ENCODE results near the gene R3HDM2.
A peak's percentile ranks its signal among the peaks of the same experiment; 100 is the strongest.

Gene R3HDM2

DNA sequence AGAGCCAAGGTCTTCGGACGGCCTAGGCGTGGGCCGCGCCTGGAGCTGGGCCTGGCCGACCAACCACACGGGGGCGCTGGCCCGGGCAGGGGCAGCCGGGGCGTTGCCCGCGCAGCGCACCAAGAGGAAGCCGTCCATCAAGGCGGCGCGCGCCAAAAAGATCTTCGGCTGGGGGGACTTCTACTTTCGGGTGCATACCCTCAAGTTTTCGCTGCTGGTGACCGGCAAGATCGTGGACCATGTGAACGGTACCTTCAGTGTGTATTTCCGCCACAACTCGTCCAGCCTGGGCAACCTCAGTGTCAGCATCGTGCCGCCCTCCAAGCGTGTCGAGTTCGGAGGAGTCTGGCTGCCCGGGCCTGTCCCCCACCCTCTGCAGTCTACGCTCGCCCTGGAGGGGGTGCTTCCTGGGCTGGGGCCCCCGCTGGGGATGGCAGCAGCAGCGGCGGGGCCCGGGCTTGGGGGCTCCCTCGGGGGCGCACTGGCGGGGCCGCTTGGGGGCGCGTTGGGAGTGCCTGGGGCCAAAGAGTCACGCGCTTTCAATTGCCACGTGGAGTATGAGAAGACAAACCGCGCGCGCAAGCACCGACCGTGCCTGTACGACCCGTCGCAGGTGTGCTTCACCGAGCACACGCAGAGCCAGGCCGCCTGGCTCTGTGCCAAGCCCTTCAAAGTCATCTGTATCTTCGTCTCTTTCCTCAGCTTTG, 205.7 kb downstream of the R3HDM2 start:
- DNase-seq: peak; percentile 57 to 71

DNA sequence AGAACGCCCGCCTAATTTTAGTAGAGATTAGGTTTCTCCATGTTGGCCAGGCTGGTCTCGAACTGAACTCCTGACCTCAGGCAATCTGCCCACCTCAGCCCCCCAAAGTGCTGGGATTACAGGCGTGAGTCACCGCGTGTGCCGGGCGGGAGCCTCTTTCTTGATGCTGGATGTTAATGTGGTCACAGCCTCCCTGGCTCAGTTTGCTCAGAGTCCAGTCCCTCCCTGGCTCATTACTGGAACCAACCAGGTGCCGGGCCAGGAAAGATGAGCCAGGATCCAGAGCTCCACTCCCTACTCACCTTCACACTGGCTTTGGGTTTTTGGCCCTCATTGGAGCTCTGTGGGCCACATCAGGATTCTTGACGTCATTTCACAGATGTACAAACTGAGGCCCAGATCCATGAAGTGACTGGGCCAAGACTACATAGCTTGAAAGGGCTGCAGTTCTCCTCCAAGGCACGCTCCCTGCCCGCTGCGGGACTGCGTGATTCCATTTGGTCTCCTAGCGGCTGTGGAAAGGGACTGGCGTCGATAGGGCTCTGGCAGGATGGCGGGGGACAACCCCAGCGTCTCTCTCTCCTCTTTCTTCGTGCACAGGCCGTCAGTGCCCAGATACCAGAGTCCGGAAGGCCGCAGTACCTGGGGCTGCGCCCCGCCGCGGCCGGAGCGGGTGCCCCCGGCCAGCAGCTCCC, 206.4 kb downstream of the R3HDM2 start:
- DNase-seq: no peak

DNA sequence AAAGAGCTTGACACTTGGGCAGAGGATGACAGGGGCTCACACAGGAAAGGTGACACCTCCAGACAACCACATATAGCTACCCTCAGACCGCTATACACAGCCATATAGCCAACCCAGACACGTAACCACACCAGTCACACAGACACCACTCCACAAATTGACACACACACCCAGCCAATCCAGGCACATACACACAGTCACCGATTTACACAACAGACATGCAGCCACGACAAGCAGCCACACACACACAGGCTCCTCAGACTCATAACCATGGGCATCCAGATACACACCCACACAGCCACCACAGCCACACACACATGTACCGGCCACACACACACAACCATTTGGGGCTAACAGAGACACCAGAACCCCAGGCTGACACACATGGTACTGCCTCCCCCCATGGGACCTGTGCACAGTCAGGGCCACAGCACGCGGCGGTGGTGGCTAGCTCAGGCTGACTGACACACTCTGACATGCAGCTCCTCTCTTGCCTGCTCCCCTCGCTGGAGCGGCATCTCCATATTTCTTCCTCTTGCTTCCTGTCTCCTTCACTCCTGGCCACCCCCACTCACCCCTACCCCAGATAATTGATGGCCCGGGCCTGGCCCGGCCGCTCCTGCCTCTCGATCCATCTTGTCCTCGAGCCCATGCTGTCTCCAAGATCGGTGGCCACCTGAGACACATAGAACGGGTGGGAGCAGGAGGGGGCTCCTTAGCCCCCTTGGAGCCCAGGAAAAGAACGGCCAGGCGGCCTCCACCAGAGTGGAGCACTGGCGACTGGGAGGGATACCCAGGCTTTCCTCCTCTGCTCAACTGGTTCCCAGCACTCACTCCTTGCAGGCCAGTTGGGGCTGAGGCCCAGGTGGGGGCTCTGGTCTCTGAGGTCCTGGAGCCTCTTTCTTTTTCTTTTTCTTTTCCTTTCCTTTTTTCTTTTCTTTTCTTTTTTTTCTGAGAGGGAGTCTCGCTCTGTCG, 207.4 kb downstream of the R3HDM2 start:
- no peak for DNase-seq

- no peak for DNase-seq
Observed at GRCh38 chr12:57222286-57223190, 208.3 kb downstream of the R3HDM2 start.

GRCh38 chr12:57221169-57221917, 209.5 kb downstream of the R3HDM2 start:
- DNase-seq: no peak

GRCh38 chr12:57220770-57221168, 210.1 kb downstream of the R3HDM2 start:
- no peak for DNase-seq

DNA sequence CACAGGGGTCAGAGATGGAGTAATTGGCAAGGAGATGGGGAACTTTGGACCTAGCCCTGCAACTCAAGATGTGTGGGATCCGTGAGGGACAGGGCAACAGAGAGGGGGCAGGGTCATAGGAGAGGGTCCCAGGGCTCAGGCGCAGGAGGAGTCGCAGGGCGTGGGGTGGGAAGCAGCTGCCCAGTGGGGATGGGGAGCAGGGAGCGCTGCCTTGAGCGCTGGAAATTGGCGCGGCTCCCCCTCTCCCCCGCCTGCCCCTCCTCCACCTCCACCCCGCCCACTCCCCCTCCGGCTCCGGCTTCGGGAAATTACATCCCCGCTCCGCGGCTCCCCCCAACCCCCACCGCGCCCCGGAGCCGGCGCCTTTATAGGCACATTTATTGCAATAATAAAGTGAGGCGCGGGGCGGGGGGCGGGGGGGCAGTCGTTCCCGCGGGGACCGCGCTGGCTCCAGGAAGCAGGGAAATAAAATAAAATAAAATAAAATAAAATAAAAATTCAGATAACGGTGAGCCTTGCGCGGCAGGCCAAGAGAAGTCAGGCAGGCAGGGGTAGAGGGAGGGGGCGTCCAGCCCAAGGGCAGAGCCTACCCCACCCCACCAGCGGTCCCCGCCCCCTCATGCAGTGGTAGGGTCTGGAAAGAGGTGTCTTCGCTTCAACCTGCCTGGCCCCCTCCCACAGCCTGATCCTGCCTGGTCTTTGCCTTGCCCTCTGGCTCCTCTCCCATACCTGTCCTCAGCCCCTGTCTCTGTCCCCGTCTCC, 210.7 kb downstream of the R3HDM2 start:
- no peak for DNase-seq

DNA sequence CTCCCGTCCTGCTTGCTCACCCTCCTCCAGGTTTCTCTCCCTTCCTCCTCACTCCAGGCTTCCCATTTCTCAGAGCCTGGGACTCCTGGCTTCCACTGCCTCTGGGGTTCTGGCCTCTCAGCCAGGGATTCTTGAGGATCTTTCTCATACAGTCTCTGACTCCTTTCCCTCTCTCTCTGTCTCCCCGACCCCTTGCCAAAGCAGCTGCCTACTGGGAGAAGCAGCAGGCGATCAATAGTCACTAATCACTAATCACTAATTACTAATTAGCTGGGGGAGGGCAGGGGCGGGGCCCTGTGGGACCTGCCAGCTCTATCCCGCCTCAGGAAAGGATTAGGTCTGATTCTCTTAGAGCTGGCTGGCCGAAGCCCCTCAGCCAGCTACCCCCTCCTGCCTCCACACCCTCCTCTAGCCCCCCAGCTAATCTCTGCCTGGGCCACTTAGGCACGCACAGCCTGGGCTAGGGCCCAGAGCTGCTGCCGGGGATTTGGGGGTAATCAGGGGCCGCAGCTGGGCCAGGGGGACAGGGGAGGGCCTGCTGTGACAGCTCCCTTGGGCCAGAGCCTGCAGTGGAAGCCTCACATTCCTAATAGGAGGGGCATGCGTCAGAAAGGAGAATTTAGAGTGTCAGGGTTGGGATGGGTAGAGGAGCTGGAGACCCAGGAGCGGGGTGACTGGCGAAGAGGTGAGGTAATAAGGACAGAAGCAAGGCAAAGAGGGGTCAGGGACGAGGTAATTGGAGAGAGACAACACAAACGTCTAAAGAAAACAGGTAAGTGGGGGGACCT, 211.4 kb downstream of the R3HDM2 start:
- DNase-seq: no peak

DNA sequence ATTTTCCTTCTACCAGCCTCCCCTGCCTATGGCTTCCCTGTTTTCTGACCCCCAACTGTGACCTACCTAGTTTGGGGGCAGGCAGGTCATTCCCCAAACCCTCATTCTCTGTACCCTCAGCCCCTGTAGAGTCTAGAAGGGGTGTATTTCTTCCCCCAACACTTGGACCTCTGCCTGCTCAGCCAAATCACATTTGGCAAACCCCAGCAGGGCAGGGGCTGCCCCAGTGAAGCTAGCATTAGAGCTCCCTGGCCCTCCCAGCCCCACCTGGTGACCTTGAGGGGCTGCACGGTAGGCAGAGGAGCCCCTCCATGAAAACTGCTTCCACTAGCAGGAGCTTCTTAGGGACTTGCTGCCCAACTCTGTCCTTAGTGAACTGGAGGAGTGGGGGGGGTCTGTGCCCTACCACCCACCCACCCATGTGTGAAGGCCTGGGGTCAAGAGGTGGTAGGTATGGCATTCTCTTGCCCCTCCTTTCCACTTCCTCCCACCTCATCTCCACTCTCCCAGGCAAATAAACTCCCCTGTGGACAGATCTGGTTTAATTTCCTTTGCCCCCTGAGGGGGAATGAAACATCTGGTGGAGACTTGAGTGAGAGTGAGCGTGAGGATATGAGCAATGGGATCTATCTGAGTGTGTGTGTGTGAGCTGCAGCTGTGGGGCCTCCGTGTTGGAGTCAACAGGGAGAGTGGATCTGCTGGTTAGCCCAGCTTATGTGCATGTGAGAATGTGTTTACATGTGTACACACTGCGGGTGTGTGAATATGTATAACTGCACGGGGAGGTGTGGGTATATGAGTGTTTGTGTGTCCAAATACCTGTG, 212.6 kb downstream of the R3HDM2 start:
- no peak for DNase-seq

- DNase-seq: no peak
Observed at GRCh38 chr12:57216921-57217879, 213.6 kb downstream of the R3HDM2 start.

DNA sequence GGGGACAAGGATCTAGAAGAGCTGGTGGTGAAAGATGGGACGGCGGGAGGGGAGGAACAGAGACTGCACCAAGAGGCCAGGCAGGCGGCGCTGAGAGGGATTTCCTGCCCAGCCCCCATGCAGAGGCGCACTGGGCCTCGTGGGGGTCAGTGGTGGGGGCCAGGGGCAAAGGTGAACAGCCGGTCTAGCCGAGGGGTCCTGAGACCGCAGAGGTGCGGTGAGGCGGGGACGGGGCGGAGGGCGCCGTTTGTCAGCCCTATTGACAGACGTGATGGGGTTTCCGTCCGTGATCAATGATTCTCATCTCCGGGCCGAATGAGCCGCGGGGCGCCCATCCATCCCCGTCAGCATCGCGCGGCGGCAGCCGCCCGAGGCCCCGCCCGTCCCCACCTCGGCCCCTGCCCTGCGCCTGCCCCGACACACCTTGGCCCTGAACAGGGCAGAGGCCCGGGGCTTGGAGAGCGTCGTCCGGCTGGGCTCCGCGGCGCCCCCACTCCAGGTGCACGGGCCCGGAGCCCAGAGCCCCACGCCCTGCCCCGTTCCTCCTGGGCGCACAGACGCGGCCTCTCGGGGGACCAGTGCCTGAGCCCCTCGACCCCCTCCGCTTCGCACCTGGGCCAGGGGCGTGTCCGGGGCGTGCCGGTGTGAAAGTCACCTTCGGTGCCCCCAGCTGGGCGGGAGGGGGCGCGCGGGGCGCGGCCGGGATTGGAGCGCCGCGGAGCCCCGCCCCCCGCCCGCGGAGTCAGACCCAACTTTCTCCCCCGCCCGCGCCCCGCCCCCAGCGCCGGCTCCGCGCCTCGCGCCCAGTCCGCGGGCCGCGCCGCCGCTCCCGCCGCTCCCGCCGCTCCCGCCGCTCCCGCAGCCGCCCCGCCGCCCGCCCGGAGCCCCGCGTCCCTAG, 214.6 kb downstream of the R3HDM2 start, which contains the start of gene NXPH4:
Gene NXPH4 (plus strand): TSS at position 781 of the 898 bp plus-strand sequence. CDS start 176 bp downstream, outside the sequence.
- no peak for DNase-seq

DNA sequence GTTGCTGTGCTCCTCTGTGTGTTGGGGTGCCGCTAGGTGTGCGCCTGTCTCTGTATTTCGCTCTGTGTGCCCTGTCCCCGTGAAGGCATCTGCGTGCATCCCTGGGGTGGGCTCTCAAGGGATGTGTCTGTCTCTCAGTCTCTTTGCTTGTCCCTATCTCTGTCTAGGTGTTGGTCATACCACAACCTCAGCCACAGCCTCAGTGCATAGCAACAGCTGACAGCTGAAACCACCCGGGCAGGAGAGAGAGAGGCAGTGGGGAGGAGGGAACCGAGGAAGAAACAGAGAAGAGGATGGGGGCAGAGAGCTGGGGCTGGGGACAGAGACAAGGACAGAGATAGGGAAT, 215.2 kb downstream of the R3HDM2 start:
- no peak for DNase-seq

DNA sequence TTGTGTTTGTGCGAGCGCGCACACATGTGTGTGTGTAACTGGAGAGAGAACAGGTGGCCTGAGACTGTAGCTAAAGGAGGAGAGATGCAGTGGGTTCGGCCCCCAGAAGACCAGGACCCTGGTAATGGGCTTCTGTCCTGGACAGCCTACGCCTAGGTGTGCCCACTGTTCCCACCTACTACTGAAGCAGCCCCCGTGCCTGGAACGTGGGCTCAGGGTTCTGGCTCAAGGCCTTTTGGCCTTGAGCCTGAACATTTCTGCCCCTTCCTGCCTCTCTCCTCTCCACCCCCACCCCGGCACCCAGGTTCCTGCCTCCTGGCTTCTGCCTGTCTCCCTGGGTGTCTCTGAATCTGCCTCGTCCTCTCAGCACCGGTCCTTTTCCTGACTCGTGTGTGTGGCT, 215.8 kb downstream of the R3HDM2 start:
- DNase-seq: no peak

DNA sequence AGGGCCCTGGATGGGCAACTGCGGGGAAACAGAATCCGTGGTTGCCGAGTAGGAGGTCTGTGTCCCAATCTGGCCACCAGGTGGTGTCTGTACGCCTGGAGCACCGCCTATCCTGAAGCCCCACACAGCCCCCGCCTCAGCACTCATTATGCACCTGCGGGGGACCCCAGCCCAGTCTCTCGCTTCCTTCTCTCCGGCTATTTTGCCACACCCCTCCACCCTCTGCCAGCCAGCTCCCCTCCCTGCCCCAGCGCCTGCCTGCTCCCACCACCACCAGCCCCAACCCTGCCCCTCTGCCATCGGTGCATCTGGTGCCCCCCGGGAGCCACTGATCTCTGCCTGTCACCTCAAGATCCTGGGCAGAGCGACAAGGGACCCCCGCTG, 216.5 kb downstream of the R3HDM2 start:
- peak; percentile 57 to 60 for DNase-seq

GRCh38 chr12:57213763-57214397, 217.0 kb downstream of the R3HDM2 start:
- no peak for DNase-seq

GRCh38 chr12:57213058-57213715, 217.7 kb downstream of the R3HDM2 start:
- peak; percentile 70 to 83 for DNase-seq
